GM20431 (cell line): ENCODE measurements around the gene GFRA4.

ENCODE experiments used
- in situ Hi-C: fragments of 300-500 bp; cut with MseI, MboI; formaldehyde crosslinking; loops from one replicate; pipeline ENCODE4 v1.15.0; 2020; ENCODE audit warnings: low sequenced_read_pairs; ENCODE audit not compliant: unreplicated experiment

The GFRA4 gene, protein sequence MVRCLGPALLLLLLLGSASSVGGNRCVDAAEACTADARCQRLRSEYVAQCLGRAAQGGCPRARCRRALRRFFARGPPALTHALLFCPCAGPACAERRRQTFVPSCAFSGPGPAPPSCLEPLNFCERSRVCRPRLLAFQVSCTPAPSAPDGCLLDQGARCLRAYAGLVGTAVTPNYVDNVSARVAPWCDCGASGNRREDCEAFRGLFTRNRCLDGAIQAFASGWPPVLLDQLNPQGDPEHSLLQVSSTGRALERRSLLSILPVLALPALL

DNA sequence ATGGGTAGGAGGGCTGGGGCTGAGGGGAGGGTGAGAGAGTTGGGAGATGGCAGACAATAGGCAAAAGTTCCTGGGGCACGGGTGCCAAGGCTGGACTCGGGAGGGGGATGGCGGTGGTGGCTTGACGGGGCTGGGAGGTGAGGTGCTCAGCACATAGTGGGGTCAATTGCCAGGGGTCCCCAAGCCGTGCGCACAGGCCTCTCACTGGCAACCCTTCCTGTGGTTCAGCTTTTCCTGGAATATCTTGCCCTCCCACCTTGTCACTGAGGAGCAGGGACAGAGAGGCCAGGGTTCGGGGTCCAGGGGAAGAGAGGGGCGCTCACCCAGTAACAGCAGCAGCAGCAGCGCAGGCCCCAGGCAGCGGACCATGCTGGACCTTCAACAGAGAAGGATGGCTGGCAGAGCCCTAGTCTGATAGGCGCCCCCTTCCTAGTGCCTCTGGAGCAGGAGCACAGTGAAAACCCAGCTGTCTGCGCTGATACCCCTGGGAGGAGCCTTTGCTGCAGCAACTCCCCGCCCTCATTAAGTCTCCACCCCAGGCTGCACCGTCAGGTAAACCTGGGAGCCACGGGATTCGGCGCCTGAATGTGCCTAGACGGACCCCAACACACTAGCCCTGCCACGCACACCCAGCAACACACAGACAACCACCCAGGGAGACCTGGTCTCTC is at the start of gene GFRA4:
TSS of gene GFRA4 (minus strand) at position 369 of the 671 bp plus-strand sequence. CDS start at position 369, 0 bp downstream.
- in situ Hi-C loops, result no loop called here

DNA sequence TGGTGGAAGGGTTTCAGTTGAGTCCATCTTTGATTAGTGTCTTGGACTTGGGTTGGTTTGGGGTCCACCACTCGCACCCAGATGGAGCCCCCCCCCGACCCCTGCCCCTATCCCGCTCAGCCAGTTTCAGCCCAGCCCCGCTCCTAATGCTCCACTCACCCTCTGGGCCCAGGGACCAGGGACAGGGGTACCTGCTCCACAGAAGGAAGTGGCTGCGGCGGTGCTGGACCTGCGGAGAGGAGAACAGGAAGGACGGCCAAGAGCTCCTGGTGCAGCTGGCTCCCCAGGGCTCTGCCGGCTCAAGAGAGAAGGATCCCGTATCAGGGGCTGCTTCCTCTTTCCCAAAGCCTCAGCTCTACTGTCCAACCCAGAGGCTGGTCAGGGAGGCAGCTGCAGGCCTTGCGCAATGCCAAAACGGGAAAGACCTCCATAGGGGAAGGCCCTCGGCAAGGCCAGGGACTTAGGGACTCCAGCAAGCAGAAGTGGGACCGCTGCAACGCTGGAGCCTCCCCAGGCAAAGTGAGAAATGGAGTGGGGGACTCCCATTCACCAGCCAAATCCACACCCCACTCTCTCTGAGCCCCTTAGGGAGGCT is 49.2 kb upstream of the GFRA4 start, which contains the start of gene SIGLEC1:
TSS of gene SIGLEC1 (minus strand) at position 322 of the 595 bp plus-strand sequence. CDS start 5,472 bp downstream, outside the sequence.
- in situ Hi-C loops, result no loop called here

DNA sequence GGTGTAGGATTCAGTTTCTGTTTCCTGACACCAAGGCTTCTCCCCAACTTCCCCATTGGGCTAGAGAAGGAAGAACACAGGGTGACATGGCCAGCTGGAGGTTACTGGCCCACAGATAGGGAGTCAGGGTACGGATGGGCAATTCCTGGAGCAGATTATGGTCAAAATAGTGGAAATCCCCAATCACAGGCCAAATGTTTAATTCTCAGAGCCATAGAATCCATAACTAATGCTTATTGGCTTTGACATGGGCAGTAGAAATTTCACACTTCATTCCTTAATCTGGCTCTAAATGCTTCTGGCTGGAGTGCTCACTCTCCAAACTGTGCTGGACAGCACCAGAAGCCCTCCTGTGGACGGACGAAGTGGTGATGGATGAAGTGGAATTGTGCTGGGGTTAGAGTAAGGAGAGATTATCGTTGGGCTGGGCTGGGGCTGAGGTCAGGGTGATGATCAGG is 48.3 kb upstream of the GFRA4 start:
- in situ Hi-C loops, result no loop called here

DNA sequence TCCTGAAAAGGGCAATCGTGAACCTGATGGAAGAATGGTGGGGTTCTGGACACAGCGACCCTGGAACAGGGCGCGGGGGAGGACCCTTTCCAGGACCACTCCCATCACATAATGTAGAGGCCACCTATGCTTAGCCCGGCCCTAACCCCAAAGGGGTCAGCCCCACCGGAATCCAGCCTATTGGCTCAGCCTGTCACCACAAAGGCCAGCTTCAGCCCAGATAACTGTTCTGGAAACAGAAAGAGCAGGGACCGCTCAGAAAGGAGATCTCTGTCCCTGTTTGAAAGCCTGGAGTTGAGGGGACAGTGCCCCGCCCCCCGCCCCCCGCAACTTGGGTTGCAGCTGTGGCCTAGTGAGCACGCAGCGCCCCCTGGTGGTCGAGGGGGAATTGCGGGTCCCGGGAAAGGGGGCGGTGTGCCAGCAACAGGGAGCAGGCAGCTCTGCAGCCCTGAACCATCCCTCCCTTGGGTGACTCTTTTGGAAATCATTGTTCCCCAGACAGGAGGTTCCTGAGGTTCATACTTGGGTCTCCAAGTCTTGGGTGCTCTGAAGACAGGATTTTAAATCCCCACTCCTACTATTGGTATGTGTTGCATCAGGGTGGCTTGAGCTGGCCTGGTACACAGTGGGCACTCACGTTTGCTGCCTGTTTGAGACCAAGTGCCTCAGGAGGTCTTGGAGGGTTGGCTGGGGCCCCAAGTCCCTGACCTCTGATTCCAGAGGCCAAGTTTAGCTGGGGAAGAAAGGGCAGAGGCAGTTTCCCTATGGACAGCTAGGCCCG is 47.7 kb upstream of the GFRA4 start:
- in situ Hi-C loops, result no loop called here

DNA sequence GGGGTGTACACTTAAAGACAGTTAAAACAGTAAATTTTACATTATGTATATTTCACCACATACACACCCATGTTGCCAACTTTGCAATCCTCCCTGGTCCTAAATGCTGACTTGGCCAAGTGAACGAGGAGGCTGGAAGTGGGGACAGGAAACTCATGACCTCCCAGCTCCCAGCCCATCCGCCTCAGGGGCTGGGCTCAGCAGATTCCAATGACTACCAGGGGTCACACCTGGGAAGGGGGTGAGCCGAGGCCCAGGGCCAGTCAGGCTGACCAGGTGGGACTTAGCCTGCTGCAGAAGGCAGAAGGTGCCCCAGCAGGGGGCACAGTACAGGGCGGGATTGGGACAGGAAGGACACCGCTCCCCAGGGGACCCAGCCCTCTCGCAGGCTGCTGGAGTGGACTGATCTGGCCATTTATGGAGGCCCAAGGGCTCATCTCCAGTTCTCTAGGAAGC is 46.8 kb upstream of the GFRA4 start:
- in situ Hi-C loops, result no loop called here

DNA sequence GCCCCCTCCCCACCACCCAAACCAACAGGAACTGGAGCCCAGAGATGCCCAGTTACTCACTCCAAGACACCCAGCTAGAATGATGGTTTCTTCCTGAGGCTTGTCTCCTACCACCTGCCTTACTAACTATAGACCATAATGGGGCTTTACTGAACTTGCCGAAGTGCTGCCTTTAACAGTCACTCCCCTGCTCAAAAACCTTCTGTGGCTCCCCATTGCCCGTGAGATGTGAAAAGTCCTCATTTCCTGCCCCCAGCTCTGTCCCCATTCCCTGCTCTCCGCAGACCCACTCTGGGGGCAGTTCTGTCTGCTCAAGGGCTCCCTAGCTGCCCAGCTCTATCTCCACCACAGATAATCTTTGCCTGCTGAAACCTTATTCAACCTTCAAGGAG is 44.3 kb upstream of the GFRA4 start:
- in situ Hi-C loops, result no loop called here

DNA sequence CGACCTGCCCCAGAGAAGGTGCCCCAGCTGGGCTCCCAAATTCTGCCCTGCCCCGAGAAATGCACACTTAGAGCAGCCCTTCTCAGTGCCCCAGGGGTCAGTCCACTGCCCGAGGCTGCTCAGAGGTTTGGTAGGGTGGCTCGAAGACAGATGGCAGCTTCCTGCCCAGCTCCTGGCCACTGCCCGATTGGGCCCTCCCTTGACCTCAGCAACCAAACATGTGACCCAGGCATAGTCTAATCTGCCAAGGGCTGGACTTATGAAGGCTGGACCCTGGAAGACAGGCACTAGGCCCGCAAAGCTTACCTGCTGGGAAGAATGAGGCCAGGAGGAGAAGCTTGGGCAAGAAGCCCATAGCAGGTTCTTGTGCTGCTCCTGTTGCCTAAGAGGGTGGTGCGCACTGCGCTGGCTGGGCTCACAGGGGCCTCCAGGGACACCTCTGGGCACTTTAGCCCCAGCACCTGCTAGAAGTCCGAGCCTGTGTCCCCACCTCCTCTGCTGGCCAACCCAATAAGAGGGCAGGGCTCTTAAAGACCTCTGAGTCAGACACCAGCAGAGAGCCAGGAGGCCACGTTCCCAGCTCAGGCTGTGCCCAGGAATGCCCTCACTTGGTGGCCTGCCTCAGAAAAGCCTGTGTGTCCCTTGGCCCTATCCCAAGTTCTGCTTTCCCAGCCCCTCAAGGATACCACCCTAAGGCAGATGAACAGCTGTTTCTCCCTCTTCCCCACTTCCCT is 43.7 kb upstream of the GFRA4 start:
- in situ Hi-C loops, result no loop called here

DNA sequence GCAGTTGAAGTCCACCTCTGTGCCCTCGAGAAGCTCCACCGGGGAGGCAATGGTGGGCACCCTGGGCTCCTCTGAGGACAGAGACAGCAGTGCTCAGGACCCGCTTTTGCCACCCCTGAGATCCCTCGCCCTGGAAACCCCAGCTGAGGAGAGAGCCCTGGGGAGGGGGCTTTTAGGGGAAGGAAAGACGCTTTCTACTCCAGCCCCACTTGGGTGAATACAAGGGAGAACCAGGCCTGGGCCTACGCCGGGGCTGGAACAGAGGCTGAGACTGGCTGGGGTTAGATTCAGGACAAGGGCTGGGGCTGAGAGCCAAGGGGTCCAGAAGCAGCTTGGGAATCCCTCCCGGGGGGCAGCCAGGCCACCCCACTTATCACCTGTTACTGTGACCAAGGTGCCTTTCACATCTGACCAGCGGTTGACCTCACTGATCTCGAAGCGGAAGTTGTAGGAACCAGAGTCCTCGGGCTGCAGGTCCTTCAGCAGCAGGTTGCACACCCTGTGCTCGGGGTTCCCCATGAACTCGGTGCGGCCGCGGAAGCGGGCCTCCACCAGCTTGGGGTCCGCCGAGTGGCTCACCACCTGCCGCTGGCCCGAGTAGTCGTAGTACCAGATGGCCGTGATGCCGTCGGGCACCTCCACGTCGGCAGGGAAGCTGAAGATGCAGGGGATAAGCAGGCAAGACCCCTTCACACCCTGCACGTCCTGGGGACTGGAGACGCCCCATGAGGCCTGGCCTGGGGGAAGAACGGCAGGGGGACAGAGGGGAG is 43.0 kb upstream of the GFRA4 start:
- in situ Hi-C loops, result no loop called here

DNA sequence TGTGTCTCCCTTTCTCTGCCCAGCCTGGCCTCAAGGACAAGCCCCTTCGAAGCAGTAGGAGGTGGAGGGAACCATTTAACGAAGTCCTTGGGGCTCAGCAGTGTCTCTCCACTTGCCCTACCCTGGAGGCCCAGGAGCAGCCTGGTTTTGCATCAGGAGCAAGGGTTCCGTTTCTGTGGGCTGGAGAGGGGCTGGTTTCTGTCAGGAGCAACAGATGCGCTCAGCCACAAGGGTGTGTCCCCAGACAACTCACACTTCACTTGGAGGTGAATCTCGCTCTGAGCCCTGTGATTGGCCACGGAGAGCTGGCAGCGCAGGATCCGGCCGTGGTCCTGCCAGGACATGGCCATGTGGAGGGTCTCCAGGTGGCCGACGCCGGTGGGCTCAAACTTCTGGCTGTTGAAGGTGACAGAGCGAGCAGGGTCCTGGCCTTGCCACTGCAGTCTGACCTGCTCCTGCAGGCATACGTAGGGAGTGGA is 42.3 kb upstream of the GFRA4 start:
- in situ Hi-C loops, result no loop called here

DNA sequence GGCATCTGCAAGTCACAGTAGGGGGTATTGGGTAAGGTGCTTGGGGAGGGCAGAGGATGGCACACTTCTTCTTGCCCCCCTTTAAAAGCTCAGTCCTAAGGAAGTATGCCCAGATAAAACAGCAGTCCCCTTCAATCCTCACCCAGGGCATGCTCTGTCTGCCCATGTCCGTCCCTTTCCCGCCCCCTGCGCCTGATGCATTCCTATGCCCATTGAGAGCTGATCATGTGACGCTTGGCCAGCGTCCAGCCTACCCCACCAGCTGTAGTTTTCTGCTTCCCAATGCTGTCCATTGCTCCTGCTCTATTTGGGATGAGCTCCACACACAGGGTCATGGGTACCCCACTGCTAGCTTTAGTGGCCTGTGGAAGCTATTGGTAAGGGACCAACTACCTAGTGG is 40.9 kb upstream of the GFRA4 start:
- in situ Hi-C loops, result no loop called here

DNA sequence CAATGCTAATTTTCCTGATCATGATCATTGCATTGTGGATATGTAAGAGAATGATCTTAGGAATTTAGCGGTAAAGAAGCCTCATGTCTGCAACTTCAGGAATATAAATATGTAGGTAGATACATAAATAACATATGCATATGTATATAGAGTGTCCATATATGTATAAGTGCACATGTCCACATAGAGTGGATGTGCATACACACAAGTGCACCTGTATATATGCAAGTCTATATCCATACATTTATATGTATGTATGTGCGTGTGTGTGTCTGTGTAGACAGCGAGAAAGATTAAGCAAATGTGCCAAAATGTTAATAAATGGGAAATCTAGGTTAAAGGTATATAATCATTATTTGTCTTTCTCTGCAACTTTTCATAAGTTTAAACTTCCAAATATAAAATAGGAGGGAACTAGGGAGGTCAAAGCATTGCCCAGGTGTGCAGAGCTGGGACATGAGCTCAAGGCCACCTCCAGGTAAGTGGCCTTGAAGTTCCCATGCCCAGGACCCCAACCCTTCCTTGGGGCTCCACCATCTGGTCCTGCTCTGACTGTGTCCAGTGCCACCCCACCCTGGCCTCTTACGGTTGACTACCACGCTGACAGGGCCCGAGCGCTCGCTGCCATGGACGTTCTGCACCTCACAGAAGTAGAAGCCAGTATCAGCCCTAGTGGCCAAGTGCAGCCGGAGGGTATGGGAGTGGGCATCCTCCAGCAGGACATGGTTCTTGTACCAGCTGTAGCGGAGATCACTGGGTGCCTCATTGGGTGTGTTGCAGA is 39.6 kb upstream of the GFRA4 start:
- in situ Hi-C loops, result no loop called here

DNA sequence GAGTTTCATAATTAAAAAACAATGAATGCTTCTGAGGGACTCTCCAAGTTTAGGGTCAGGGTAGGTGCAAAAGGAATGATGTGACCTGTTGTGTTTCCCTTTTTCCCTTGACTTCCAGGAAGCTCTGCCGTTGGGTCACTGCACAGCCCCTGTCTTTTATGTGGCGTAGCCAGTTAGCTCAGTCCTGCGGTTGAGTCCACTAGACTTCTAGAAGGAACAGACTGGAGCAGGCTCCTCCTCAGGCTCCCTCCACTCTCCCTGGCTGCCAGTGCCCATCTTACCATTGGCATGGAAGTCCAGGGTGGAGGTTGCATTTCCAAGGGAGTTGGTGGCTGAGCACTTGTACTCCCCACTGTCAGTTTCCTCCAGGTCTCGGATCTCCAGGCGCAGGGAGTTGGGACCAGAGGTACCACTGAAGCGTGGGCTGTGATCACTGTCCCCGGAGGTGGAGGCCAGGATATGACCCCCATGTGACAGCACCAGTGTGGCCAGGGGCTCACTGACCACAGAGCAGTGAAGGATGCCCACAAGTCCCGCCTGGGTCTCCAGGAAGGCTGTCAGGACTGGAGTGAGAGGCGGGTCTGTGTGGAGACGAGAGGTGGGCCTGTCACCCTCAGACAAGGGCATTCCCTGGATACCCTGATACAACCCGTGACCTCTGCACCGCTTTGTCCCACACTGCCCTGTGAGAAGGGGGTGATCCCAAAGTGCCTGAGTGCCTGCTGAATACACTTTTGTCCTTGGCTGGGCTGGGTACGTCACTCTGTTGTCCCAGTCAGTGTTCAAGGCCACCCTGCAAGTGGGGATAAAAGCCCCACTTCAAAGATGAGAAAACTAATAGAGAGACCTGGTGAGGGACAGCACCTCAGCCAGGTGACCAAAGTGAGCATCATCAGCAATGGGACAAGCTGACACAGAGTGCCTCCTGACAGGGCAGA is 38.1 kb upstream of the GFRA4 start:
- in situ Hi-C loops, result no loop called here

DNA sequence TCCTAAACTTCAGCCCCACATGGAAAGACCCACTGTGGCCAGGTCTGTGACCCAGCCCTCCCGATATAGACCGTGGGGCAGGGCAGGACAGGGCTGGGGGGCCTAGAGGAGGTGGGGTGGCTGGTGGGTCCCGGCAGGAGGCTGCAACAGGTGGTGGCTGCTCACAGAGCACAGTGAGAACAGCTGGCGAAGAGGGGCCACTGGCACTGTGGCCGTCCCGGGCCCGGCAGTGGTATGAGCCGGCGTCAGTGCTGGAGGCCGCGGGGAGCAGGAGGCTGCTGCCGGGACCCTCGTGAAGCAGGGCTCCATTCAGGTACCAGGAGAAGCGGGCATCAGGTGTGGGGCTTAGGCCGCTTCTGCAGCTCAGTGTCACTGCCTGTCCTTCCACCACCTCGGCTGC is 35.8 kb upstream of the GFRA4 start:
- in situ Hi-C loops, result no loop called here

DNA sequence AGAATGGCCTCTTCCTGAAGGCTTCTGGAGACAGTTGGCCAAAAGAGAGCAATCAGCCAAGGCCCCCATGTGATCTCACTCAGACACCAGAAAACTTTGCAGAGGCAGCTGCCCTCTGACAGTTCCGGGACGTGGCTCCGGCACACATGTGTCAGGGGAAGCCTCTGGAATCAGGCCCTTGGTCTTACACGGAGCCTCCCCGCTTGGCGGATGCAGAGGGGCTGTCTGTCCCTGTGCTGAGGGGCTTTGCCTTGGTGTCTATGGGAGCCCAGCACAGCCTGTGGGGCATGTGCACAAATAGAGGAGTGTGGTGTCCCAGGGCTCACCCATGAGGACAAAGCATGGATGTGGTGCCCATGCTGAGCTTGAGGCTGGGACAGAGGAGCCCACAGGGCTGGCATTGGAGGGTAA is 35.4 kb upstream of the GFRA4 start:
- in situ Hi-C loops, result no loop called here

DNA sequence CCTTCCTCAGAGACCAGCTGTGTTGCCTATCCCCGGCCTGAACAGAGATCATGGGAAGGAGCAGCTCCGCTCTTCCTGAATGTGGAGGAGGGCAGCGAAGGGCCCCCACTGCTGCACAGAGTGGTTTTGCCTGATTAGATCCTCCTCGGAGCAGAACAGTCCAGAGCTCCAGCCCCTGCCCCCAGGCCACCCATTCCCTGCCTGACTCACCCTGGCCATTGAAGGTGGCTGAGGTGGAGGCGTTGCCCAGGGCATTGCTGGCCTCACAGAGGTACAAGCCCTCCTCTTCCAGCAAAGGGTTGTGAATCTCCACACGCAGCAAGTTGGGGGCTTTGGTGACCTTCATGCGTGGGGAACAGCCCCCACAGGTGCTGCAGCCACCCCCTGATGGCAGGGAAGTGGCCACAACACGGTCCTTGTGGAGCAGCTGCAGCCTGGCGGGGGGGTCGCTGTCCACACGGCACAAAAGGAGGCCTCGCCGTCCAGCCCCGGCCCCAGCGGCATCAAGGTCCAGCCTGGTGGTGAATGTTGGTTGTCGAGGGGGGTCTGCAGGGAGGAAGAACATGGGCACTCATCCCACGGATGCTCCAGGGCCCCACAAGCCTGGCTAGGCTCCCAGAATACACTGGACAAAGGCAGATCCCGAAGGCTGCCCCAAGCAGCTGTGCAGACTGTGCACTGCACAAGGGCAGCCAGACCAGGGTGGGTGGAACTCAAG is 34.5 kb upstream of the GFRA4 start:
- in situ Hi-C loops, result no loop called here

DNA sequence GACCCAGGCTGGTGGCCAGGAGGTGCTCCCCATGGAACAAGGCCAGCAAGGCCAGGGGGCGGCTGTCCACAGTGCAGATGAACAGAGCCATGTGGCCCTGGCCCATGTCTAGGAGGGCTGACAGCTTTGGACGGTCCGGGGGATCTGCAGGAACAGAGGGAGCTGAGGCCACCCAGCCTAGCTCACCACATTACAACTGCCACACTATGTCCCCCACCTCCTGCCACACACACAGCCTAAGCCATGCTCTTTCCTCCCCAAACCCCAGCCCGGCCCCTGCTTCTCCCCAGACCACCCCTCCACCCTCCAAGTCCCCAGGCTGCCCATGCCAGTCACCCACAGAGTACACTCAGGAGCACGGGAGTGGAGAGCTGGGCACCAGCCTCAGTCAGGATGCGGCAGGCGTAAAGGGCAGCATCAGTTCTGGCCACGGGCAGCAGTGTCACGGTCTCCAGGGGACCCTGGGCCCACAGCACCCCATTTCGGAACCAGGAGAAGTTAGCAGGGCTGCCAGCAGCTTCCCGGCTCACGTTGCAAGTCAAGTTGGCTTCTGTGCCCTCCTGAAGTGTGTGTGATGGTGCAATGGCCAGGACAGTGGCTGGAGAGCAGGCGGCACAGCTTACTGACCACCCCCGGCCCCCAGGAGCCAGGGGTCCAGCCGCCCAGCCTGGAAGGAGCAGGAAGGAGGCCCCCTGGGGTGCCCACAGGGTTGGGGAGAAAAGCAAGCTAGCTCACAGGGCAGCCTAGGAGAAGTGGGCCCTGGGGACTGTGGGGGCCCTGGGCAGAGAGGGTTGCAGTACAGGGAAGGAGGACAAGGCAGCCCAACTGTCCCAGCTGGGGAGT is 33.8 kb upstream of the GFRA4 start:
- in situ Hi-C loops, result no loop called here
